ENCODE measurements around the gene MPL. TPM values are rescaled to one million over a fixed set of nuclear protein-coding genes. Genes with fewer than 3 reads are reported as not detected.

Gene MPL
- total RNA-seq = not detected in 2 replicates
- 0.16 and 0.54 TPM in 2 replicates for polyA plus RNA-seq

DNA sequence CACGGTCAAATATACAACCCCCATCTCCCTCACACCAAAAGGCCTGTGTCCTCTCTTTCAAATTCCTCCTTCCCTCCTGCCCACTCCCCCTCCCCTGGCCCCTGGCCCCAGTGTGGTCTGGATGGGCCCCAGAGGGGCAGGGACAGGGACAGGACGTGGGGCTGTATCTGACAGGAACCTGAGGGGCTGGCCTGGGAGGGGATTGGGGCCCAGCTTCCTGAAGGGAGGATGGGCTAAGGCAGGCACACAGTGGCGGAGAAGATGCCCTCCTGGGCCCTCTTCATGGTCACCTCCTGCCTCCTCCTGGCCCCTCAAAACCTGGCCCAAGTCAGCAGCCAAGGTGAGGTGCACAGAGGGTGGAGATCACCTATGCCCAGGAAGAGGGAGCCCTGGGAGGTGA lies at the start of gene MPL:
Gene MPL, plus strand, starts transcription at position 231 of the 400 bp plus-strand sequence. Its CDS starts 31 bp downstream, at position 262.
- Histone ChIP-seq H3K9me3 (ENCODE audit: low read depth) (no peaks in the 10 kb centered on the region), H3K4me3 (no peak within 1 kb of the TSS), H3K4me1 (ENCODE audit: insufficient read depth) (no peaks in the 10 kb centered on the region), H4K20me1 (ENCODE audit: insufficient read depth, poor library complexity, severe bottlenecking) (no peaks in the 10 kb centered on the region), H3K27me3 (no peaks in the 10 kb centered on the region), H2AFZ (no peak within 1 kb of the TSS), H3K36me3 (replicated peaks; ENCODE audit: insufficient read depth, low read depth) (no peaks in the 10 kb centered on the region), H3K4me2 (no peak within 1 kb of the TSS), H3K79me2 (no peaks in the 10 kb centered on the region), H3K27ac (no peak within 1 kb of the TSS), H3K9me2 (replicated peaks; ENCODE audit: insufficient read depth) (no peaks in the 10 kb centered on the region)
- DNase-seq (ENCODE audit: low spot score) = no peak
- TF ChIP-seq EZH2 (IDR thresholded peaks at IDR 0.05; ENCODE audit: borderline replicate concordance) (no peak), EZH2phosphoT487 (IDR thresholded peaks at IDR 0.05; ENCODE audit: low read depth, severe bottlenecking, unreplicated experiment) (no peak)
- TF ChIP-seq, protein P1, sequence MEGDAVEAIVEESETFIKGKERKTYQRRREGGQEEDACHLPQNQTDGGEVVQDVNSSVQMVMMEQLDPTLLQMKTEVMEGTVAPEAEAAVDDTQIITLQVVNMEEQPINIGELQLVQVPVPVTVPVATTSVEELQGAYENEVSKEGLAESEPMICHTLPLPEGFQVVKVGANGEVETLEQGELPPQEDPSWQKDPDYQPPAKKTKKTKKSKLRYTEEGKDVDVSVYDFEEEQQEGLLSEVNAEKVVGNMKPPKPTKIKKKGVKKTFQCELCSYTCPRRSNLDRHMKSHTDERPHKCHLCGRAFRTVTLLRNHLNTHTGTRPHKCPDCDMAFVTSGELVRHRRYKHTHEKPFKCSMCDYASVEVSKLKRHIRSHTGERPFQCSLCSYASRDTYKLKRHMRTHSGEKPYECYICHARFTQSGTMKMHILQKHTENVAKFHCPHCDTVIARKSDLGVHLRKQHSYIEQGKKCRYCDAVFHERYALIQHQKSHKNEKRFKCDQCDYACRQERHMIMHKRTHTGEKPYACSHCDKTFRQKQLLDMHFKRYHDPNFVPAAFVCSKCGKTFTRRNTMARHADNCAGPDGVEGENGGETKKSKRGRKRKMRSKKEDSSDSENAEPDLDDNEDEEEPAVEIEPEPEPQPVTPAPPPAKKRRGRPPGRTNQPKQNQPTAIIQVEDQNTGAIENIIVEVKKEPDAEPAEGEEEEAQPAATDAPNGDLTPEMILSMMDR (IDR thresholded peaks at IDR 0.05; ENCODE audit: poor library complexity) = no peak
- WGBS (ENCODE audit: low lambda C conversion rate, missing lambda C conversion rate) = 83% methylated on average over 3 of the region's 3 CpGs

DNA sequence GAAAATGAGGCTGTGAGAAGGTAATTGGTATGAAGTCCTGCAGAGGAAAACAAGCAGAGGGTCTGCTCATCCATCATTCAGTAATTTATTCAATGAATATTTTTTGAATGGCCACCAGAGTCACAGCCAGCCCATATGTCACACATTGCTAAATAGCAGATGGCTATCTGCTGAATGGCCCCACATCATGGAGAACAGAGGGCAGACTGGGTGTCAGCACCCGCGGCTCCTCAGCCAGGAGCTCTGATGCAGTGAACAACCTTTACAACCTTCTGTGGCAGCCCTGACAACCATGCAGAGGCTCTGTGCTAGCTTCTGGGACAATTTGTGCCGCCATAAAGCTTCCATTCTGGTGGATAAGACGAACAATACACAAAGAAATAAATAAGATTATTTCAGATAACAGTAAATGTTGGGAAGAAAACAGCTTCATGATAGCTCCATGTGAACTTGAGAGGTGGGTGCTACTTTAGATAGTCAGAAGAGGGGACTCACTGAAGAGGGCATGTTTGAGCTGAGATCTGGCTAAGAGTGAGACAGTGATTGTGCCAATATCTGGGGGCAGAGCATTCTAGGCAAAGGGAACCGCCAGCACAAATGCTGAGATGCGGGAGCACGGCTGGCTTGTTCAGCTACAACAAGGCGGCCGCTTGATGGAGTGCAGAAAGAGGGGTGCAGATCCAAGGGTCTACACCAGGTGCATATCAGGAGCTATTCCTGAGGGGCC lies 49.4 kb upstream of the MPL start:
- DNase-seq (ENCODE audit: low spot score) = no peak
- TF ChIP-seq EZH2 (IDR thresholded peaks at IDR 0.05; ENCODE audit: borderline replicate concordance) (no peak), EZH2phosphoT487 (IDR thresholded peaks at IDR 0.05; ENCODE audit: low read depth, severe bottlenecking, unreplicated experiment) (no peak)
- TF ChIP-seq, protein P1 (IDR thresholded peaks at IDR 0.05; ENCODE audit: poor library complexity) = no peak
- WGBS (ENCODE audit: low lambda C conversion rate, missing lambda C conversion rate) = 84% methylated on average over 9 of the region's 9 CpGs
- Histone ChIP-seq H3K36me3 (replicated peaks; ENCODE audit: insufficient read depth, low read depth) (no peaks in the 10 kb centered on the region), H3K9me2 (replicated peaks; ENCODE audit: insufficient read depth) (no peaks in the 10 kb centered on the region), H3K27ac (no peak overlapping the region), H3K9me3 (ENCODE audit: low read depth) (no peaks in the 10 kb centered on the region), H3K27me3 (no peaks in the 10 kb centered on the region), H3K4me1 (ENCODE audit: insufficient read depth) (peaks cover 11% of the 10 kb centered on the region), H3K79me2 (peaks cover 13% of the 10 kb centered on the region), H3K4me3 (no peak overlapping the region), H2AFZ (no peak overlapping the region), H4K20me1 (ENCODE audit: insufficient read depth, poor library complexity, severe bottlenecking) (no peaks in the 10 kb centered on the region), H3K4me2 (no peak overlapping the region)

DNA sequence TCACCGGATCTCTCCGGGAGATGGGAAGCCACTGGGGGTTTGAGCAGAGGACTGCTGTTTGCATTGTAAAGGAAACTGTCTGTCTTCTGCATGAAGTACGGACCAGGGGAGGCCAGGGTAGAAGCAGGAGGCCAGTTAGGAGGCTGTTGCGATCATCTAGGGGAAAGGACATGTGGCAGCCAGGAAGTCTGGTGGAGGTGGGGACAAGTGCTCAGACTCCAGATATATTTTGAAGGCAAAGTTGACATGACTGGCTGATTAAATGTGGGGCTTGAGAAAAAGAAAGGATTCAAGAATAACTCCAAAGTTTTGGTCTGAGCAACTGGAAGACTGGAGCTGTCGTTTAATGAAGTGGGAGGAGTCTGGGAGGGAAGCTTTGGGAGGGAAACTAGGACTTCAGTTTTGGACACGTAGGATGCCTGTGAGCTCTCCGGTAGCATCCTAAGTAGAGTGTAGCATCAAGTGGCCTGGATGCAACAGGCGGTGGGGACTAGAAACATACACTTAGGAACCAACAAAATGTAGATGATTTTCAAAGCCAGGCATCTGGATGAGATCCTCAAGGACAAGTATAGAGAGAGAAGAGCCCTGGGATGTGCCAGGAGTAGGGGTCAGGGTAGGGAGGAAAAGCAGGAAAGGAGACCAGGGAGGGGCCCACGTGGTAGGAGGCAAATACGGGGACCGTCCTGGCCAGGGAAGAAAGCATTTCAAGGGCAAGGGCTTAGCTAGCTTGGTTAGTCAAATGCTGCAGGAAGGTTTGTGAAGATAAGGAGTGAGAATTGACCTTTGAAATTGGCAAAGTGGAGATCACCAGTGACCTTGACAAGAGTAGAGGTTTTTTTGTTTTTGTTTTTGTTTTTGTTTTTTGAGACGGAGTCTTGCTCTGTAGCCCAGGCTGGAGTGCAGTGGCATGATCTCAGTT lies 48.6 kb upstream of the MPL start:
- no peaks in the 10 kb centered on the region for H3K9me2 ChIP-seq (replicated peaks; ENCODE audit: insufficient read depth)
- H3K4me3 ChIP-seq = no peak overlapping the region
- no peaks in the 10 kb centered on the region for H3K36me3 ChIP-seq (replicated peaks; ENCODE audit: insufficient read depth, low read depth)
- no peaks in the 10 kb centered on the region for H3K9me3 ChIP-seq (ENCODE audit: low read depth)
- H3K27ac ChIP-seq = peak overlapping the region; percentile 16
- no peaks in the 10 kb centered on the region for H4K20me1 ChIP-seq (ENCODE audit: insufficient read depth, poor library complexity, severe bottlenecking)
- no peak for TF ChIP-seq EZH2phosphoT487 (IDR thresholded peaks at IDR 0.05; ENCODE audit: low read depth, severe bottlenecking, unreplicated experiment)
- TF ChIP-seq EZH2 (IDR thresholded peaks at IDR 0.05; ENCODE audit: borderline replicate concordance) = no peak
- TF ChIP-seq, protein P1 (IDR thresholded peaks at IDR 0.05; ENCODE audit: poor library complexity) = no peak
- H3K4me2 ChIP-seq = no peak overlapping the region
- H2AFZ ChIP-seq = no peak overlapping the region
- peaks cover 6% of the 10 kb centered on the region for H3K79me2 ChIP-seq
- no peaks in the 10 kb centered on the region for H3K27me3 ChIP-seq
- peaks cover 11% of the 10 kb centered on the region for H3K4me1 ChIP-seq (ENCODE audit: insufficient read depth)
- WGBS (ENCODE audit: low lambda C conversion rate, missing lambda C conversion rate) = 78% methylated on average over 12 of the region's 12 CpGs
- no peak for DNase-seq (ENCODE audit: low spot score)

Measured in hepatocyte (in vitro differentiated cells).